H1 (cell line): Measurements from ENCODE around the gene PKP1. TPM values are rescaled to one million over a fixed set of nuclear protein-coding genes. Genes with fewer than 3 reads are reported as not detected.

Source experiments
- CTCF ChIA-PET: fragments of 300-600 bp; sonication (Branson Sonifier 250); formaldehyde crosslinking; loops from one replicate; lab custom pipeline; 2021; ENCODE audit not compliant: partially characterized antibody; lab: Charles Lee
- POLR2A ChIA-PET: fragments of 300-600 bp; sonication (Branson Sonifier 250); formaldehyde crosslinking; loops from one replicate; lab custom pipeline; 2021; ENCODE audit warnings: inconsistent platforms; ENCODE audit not compliant: partially characterized antibody; lab: Charles Lee
- DNase-seq, 2 experiments: peaks; one replicate each; pipeline versions ENCODE4 v3.0.0 to v3.0.0-alpha.2; 2010 to 2022; ENCODE audit warnings: low spot score in 2 of 2, low read depth in 1 of 2, mixed read lengths in 1 of 2
- FAIRE-seq: peaks from 2 replicates; lab custom pipeline; 2011; peaks lifted over from hg19 to GRCh38; lab: Jason Lieb, UNC
- H2AFZ ChIP-seq: 2 replicates; pipeline ENCODE4 v1.8.1; 2012; ENCODE audit warnings: low read length, inconsistent platforms
- H2AK5ac ChIP-seq: 2 replicates; pipeline ENCODE4 v1.6.1; 2013; ENCODE audit warnings: low read depth, low read length
- H2BK120ac ChIP-seq: replicated peaks from 2 replicates; pipeline ENCODE3; 2013; ENCODE audit warnings: low read depth, low read length, inconsistent platforms
- H2BK12ac ChIP-seq: 2 replicates; pipeline ENCODE4 v1.6.1; 2013; ENCODE audit warnings: low read depth, low read length
- H2BK15ac ChIP-seq: 2 replicates; pipeline ENCODE4 v1.6.1; 2013; ENCODE audit warnings: low read length
- H2BK20ac ChIP-seq: 2 replicates; pipeline ENCODE4 v1.6.1; 2013; ENCODE audit warnings: low read length
- H2BK5ac ChIP-seq: 2 replicates; pipeline ENCODE4 v1.6.1; 2013; ENCODE audit warnings: low read depth, low read length
- H3K14ac ChIP-seq: 2 replicates; pipeline ENCODE4 v1.6.1; 2013; ENCODE audit warnings: inconsistent platforms; ENCODE audit not compliant: insufficient read length
- H3K18ac ChIP-seq: 2 replicates; pipeline ENCODE4 v1.6.1; 2013; ENCODE audit warnings: low read length; ENCODE audit errors: extremely low read depth
- H3K23ac ChIP-seq: 2 replicates; pipeline ENCODE4 v1.6.1; 2013; ENCODE audit warnings: inconsistent platforms; ENCODE audit not compliant: insufficient read length
- H3K23me2 ChIP-seq: 2 replicates; pipeline ENCODE4 v1.6.1; 2013; ENCODE audit warnings: low read depth, low read length
- H3K27ac ChIP-seq: 2 replicates; pipeline ENCODE4 v1.6.1; 2011; ENCODE audit warnings: low read depth, low read length, inconsistent platforms
- H3K27me3 ChIP-seq, 4 experiments: replicated peaks in 1 of 4; 1 replicate in 1 of 4; 2 replicates in 3 of 4; pipeline versions ENCODE4 v1.6.1 to v1.8.1; 2011 to 2013; ENCODE audit warnings: low read length in 3 of 4, mild to moderate bottlenecking in 3 of 4, inconsistent platforms in 2 of 4, mixed read lengths in 2 of 4, moderate library complexity in 1 of 4; ENCODE audit not compliant: control insufficient read depth in 3 of 4, insufficient read depth in 3 of 4; ENCODE audit errors: extremely low read depth in 1 of 4
- H3K36me3 ChIP-seq, 4 experiments: 2 replicates each; pipeline versions ENCODE4 v1.6.1 to v1.8.1; 2011 to 2013; ENCODE audit warnings: mild to moderate bottlenecking in 4 of 4, low read length in 3 of 4, moderate library complexity in 2 of 4, control low read depth in 1 of 4, inconsistent platforms in 1 of 4; ENCODE audit not compliant: insufficient read depth in 4 of 4, control insufficient read depth in 2 of 4
- H3K4ac ChIP-seq: replicated peaks from 2 replicates; pipeline ENCODE3; 2013; ENCODE audit warnings: low read length, low read depth, mixed read lengths, inconsistent platforms; ENCODE audit not compliant: insufficient read length
- H3K4me1 ChIP-seq, 4 experiments: replicated peaks in 1 of 4; 1 replicate in 1 of 4; 2 replicates in 3 of 4; pipeline versions ENCODE4 v1.6.1 to v1.8.1; 2011 to 2013; ENCODE audit warnings: low read length in 3 of 4, inconsistent platforms in 2 of 4, mixed read lengths in 1 of 4; ENCODE audit not compliant: insufficient read depth in 4 of 4, control insufficient read depth in 3 of 4
- H3K4me2 ChIP-seq, 2 experiments: 2 replicates each; pipeline versions ENCODE4 v1.6.1 to v1.8.1; 2011 to 2013; ENCODE audit warnings: low read depth in 2 of 2, low read length in 2 of 2, control low read depth in 1 of 2, inconsistent platforms in 1 of 2, mild to moderate bottlenecking in 1 of 2; ENCODE audit not compliant: insufficient read depth in 1 of 2
- H3K4me3 ChIP-seq, 4 experiments: fragments of 200-600, 300-600 bp in 1 of 4; sonication (generic), shearing (Covaris generic), sonication (Bioruptor Twin) in 1 of 4; 2 replicates each; pipeline versions ENCODE4 v1.5.1 to v1.8.1; 2011 to 2016; ENCODE audit warnings: low read length in 4 of 4, low read depth in 3 of 4, control low read depth in 2 of 4, inconsistent platforms in 2 of 4, mild to moderate bottlenecking in 2 of 4, mixed read lengths in 1 of 4, moderate library complexity in 1 of 4; ENCODE audit not compliant: insufficient read depth in 2 of 4; ENCODE audit errors: extremely low read depth in 1 of 4
- H3K56ac ChIP-seq: replicated peaks from 2 replicates; pipeline ENCODE3; 2013; ENCODE audit warnings: low read depth, mild to moderate bottlenecking, mixed read lengths, low read length, inconsistent platforms; ENCODE audit not compliant: insufficient read length
- H3K79me1 ChIP-seq: 2 replicates; pipeline ENCODE4 v1.6.1; 2013; ENCODE audit warnings: low read depth, low read length, control low read depth
- H3K79me2 ChIP-seq, 2 experiments: 2 replicates each; pipeline versions ENCODE4 v1.6.1 to v1.8.1; 2012 to 2013; ENCODE audit warnings: low read length in 2 of 2, mild to moderate bottlenecking in 2 of 2, inconsistent platforms in 1 of 2; ENCODE audit not compliant: insufficient read depth in 2 of 2, control insufficient read depth in 1 of 2
- H3K9ac ChIP-seq, 4 experiments: replicated peaks in 1 of 4; 1 replicate in 1 of 4; 2 replicates in 3 of 4; pipeline versions ENCODE4 v1.6.1 to v1.8.1; 2011 to 2013; ENCODE audit warnings: low read depth in 3 of 4, low read length in 3 of 4, control low read depth in 2 of 4, mild to moderate bottlenecking in 2 of 4, moderate library complexity in 2 of 4, inconsistent platforms in 1 of 4; ENCODE audit errors: extremely low read depth in 1 of 4
- H3K9me3 ChIP-seq, 2 experiments: 2 replicates each; pipeline versions ENCODE4 v1.6.1 to v1.8.1; 2012 to 2013; ENCODE audit warnings: mild to moderate bottlenecking in 2 of 2, moderate library complexity in 2 of 2, control low read depth in 1 of 2, inconsistent platforms in 1 of 2, low read depth in 1 of 2, low read length in 1 of 2, mixed read lengths in 1 of 2; ENCODE audit not compliant: insufficient read depth in 2 of 2
- H4K20me1 ChIP-seq, 2 experiments: replicated peaks in 1 of 2; 2 replicates each; pipeline versions ENCODE3 to v1.8.1; 2011 to 2013; ENCODE audit warnings: inconsistent platforms in 2 of 2, low read length in 2 of 2, mild to moderate bottlenecking in 1 of 2; ENCODE audit not compliant: insufficient read depth in 2 of 2, control insufficient read depth in 1 of 2
- H4K5ac ChIP-seq: 2 replicates; pipeline ENCODE4 v1.6.1; 2013; ENCODE audit warnings: low read length, low read depth, mixed read lengths, inconsistent platforms; ENCODE audit not compliant: insufficient read length
- H4K8ac ChIP-seq: 2 replicates; pipeline ENCODE4 v1.8.0; 2013; ENCODE audit warnings: mild to moderate bottlenecking, moderate library complexity, low read length, inconsistent platforms; ENCODE audit not compliant: insufficient read depth; ENCODE audit errors: extremely low read depth
- H4K91ac ChIP-seq: replicated peaks from 2 replicates; pipeline ENCODE3; 2013; ENCODE audit warnings: low read length, mixed read lengths, inconsistent platforms; ENCODE audit not compliant: insufficient read length
- BCL11A ChIP-seq, 2 experiments: IDR thresholded peaks; one replicate each; pipeline ENCODE4 v1.6.1; 2011; ENCODE audit warnings: low read depth in 2 of 2, low read length in 2 of 2, mild to moderate bottlenecking in 2 of 2
- CHD1 ChIP-seq: IDR thresholded peaks from 2 replicates; pipeline ENCODE4 v1.6.1; 2012; ENCODE audit warnings: low read depth, low read length, improper control_type of control experiment
- CTCF ChIP-seq, 3 experiments: IDR thresholded peaks; 1 replicate in 2 of 3; 2 replicates in 1 of 3; pipeline versions ENCODE4 v1.5.1 to v1.6.1; 2011; ENCODE audit warnings: low read length in 3 of 3, mild to moderate bottlenecking in 3 of 3, inconsistent platforms in 2 of 3, low read depth in 1 of 3, moderate library complexity in 1 of 3; ENCODE audit not compliant: insufficient read depth in 1 of 3; ENCODE audit errors: control extremely low read depth in 1 of 3
- JUN ChIP-seq: IDR thresholded peaks from 2 replicates; pipeline ENCODE4 v1.6.1; 2011; ENCODE audit warnings: low read depth, mild to moderate bottlenecking, improper control_type of control experiment, low read length
- JUND ChIP-seq: IDR thresholded peaks from 2 replicates; pipeline ENCODE4 v1.6.1; 2011; ENCODE audit warnings: mild to moderate bottlenecking, improper control_type of control experiment, low read length
- POLR2A ChIP-seq, 2 experiments: IDR thresholded peaks; 1 replicate in 1 of 2; 2 replicates in 1 of 2; pipeline ENCODE4 v1.6.1; 2011; ENCODE audit warnings: low read depth in 2 of 2, low read length in 2 of 2, mild to moderate bottlenecking in 2 of 2; ENCODE audit errors: control extremely low read depth in 1 of 2
- POU5F1 ChIP-seq: IDR thresholded peaks from 2 replicates; pipeline ENCODE4 v1.6.1; 2011; ENCODE audit warnings: low read depth, mild to moderate bottlenecking, low read length, moderate library complexity
- SIN3A ChIP-seq, 2 experiments: IDR thresholded peaks in 1 of 2; conservative IDR thresholded peaks in 1 of 2; 2 replicates each; pipeline ENCODE4 v1.6.1; 2011 to 2012; ENCODE audit warnings: low read length in 2 of 2, improper control_type of control experiment in 1 of 2, low read depth in 1 of 2, mild to moderate bottlenecking in 1 of 2
- SRF ChIP-seq: IDR thresholded peaks from 2 replicates; pipeline ENCODE4 v1.6.1; 2011; ENCODE audit warnings: mild to moderate bottlenecking, low read depth, low read length, moderate library complexity
- TBP ChIP-seq: IDR thresholded peaks from 2 replicates; pipeline ENCODE4 v1.6.1; 2011; ENCODE audit warnings: low read depth, low read length, improper control_type of control experiment
- WGBS, 2 experiments: shearing (Covaris generic) in 1 of 2; methylation state at CpG; one replicate each; pipeline versions ENCODE4 v1.1.6 to v1.1.7; 2013 to 2015; ENCODE audit warnings: low lambda C conversion rate in 2 of 2, mixed read lengths in 2 of 2, inconsistent platforms in 1 of 2, low coverage in 1 of 2, missing lambda C conversion rate in 1 of 2; ENCODE audit not compliant: insufficient replicate concordance in 2 of 2, insufficient coverage in 1 of 2, insufficient read length in 1 of 2; ENCODE audit errors: extremely low coverage in 1 of 2, missing lambda C conversion rate in 1 of 2; 5-methylcytosine and 5-hydroxymethylcytosine counted together
- polyA plus RNA-seq, 7 experiments: library from polyadenylated mRNA; depleted of rRNA in 3 of 7; stranded (reverse) in 5 of 7; unstranded in 2 of 7; fragments of >200 nt in 5 of 7; fragments of 200-250 nt in 2 of 7; gene quantifications; 1 replicate in 5 of 7; 2 replicates in 1 of 7; 4 replicates in 1 of 7; pipeline versions ENCODE4 v1.2.1 to v1.2.3, GENCODE V29; 2011 to 2013; ENCODE audit warnings: missing spikeins in 2 of 7, mixed read lengths in 2 of 7
- total RNA-seq: library from RNA; stranded (reverse); fragmentation: NEBNext Ultra II Directional; extraction: Animal tissue kit (Norgen Biotek cat#: 25700); gene quantifications from 2 replicates; pipeline ENCODE4 v1.2.1, GENCODE V29; 2021

The PKP1 gene
- total and polyA plus RNA-seq, 2 of the 8 experiments (the other 6 are each of a cell fraction or from before 2014, with no cell fraction given): 0.21 to 0.95 TPM

GRCh38 chr1:201354151-201354900 lies 71.0 kb downstream of the PKP1 start:
- no peak overlapping the region for H2BK20ac ChIP-seq
- FAIRE-seq (no peak), DNase-seq (no peak)
- no peak overlapping the region for H2BK5ac ChIP-seq
- H3K27me3 ChIP-seq: no peaks in the 10 kb centered on the region
- H3K27ac ChIP-seq: no peak overlapping the region
- H2BK15ac ChIP-seq: 0 out of 2 replicates have a peak overlapping the region, but pooled peaks have one; percentile 13
- ChIA-PET POLR2A (interaction anchor here (1.0 to 1.8 kb wide), 3 partner anchors 17 to 65 kb away, joined by 3 to 5 read pairs (median 3); no protein-coding TSS in a partner anchor), CTCF (interaction anchor here (0.7 to 14.7 kb wide), 17 partner anchors 7 to 102 kb away, joined by 3 to 275 read pairs (median 5); partner anchors contain the start of gene TNNI1)
- no peak overlapping the region for H2BK120ac ChIP-seq
- H3K79me1 ChIP-seq: no peaks in the 10 kb centered on the region
- H3K4me2 ChIP-seq: no peak overlapping the region
- 89% methylated on average over 9 of the region's 9 CpGs; no CpG with 5 or more reads in 1 of the 2 experiments for WGBS, 2 experiments
- no peaks in the 10 kb centered on the region for H3K79me2 ChIP-seq
- no peak overlapping the region for H3K14ac ChIP-seq
- H2AK5ac ChIP-seq: no peak overlapping the region
- H3K4ac ChIP-seq: no peak overlapping the region
- no peak overlapping the region for H2AFZ ChIP-seq
- H3K9ac ChIP-seq: no peak overlapping the region
- peaks cover 0 to 4% (median 2%) of the 10 kb centered on the region in 4 experiments; a peak in 5 of 7 replicates for H3K4me1 ChIP-seq
- H3K36me3 ChIP-seq: no peaks in the 10 kb centered on the region
- no peak overlapping the region for H2BK12ac ChIP-seq
- H4K91ac ChIP-seq: no peak overlapping the region
- H3K56ac ChIP-seq: no peak overlapping the region
- no peaks in the 10 kb centered on the region for H4K20me1 ChIP-seq
- H4K5ac ChIP-seq: no peak overlapping the region
- no peaks in the 10 kb centered on the region for H3K9me3 ChIP-seq
- no peak overlapping the region for H3K18ac ChIP-seq
- no peak overlapping the region for H3K4me3 ChIP-seq
- no peak overlapping the region for H4K8ac ChIP-seq
- H3K23ac ChIP-seq: no peak overlapping the region
- H3K23me2 ChIP-seq: no peaks in the 10 kb centered on the region
- no peak for TF ChIP-seq TBP
- no peak for TF ChIP-seq POU5F1
- TF ChIP-seq JUND: no peak
- no peak for TF ChIP-seq SRF
- TF ChIP-seq CHD1: no peak
- no peak for TF ChIP-seq BCL11A (IDR thresholded peaks at IDR 0.05; ENCODE audit: low read depth in 2 of 2, low read length in 2 of 2)
- no peak for TF ChIP-seq SIN3A (conservative IDR thresholded peaks at IDR 0.05 in 1 of 2, IDR thresholded peaks at IDR 0.05 in 1 of 2; ENCODE audit: low read depth in 1 of 2, low read length in 2 of 2)
- no peak for TF ChIP-seq JUN
- no peak for TF ChIP-seq POLR2A (IDR thresholded peaks at IDR 0.05; ENCODE audit: control extremely low read depth in 1 of 2, low read depth in 2 of 2, low read length in 2 of 2)
- TF ChIP-seq CTCF (IDR thresholded peaks at IDR 0.05; ENCODE audit: control extremely low read depth in 1 of 3, insufficient read depth in 1 of 3, low read depth in 1 of 3, low read length in 3 of 3): peak; percentile 11 to 32 (median 23); a peak in 2 of 4 replicates
